Stimulated activated CD4-positive, alpha-beta T cell treated with anti-CD3 and anti-CD28 coated beads, TNF-alpha, amount 100 ng/mL, for 4 hours (primary cell): Measurements from ENCODE around the gene HOGA1.
"Not testable (repeated sequence)": the region's sequence is repeated elsewhere in the genome, so short reads cannot be mapped to it uniquely, and the experiment has no call there.

Source experiments
- DNase-seq, 3 experiments: peaks; one replicate each; pipeline ENCODE4 v3.0.0-alpha.2; 2020; ENCODE audit warnings: low read depth in 3 of 3

Gene HOGA1

GRCh38 chr10:97649405-97649750 lies 65.2 kb downstream of the HOGA1 start:
- not testable (repeated sequence) for DNase-seq

- DNase-seq = no peak
Measured at GRCh38 chr10:97650726-97651125, 66.5 kb downstream of the HOGA1 start.

- DNase-seq = no peak
Measured at GRCh38 chr10:97651773-97652172, 67.6 kb downstream of the HOGA1 start.

DNA sequence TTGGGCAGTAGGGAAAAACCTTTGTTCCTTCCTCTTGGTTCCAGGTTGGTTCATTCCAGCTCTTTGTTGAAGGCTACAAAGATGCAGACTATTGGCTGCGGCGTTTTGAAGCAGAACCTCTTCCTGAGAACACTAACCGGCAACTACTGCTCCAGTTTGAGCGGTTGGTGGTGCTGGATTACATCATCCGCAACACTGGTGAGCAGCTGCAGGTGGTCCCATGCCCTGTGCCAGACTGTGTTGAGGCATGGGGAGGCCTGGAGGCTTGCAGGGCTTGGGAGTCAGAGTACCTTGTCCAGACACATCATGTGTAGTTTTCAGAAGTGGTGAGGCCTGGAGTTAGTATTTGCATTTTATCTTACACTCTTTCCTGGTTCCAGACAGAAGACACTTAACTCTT lies 72.6 kb downstream of the HOGA1 start:
- no peak for DNase-seq

DNA sequence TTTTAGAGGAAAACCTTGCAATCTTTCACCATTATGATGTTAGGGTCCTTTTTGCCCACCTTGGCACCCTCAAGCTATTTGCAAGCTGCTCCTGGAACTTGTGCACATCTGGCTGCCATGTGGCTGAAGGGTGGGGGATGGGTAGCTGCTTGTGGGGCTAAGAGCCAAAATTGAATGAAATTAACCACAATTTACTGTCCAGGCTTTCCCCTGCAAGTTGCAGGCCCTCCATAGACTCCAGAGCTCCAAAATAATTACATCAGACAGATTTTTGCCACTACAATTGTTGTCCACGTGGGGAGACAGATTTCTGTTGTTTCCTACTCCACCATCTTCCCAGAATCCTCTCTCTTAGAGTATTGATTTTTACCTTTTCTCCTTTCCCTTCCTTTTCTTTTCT lies 75.4 kb downstream of the HOGA1 start:
- no peak for DNase-seq
